Activated T-cell treated with anti-CD3 and anti-CD28 coated beads for 24 hours (primary cell): ENCODE data around the gene COL8A1.
"Not testable (repeated sequence)": the region's sequence is repeated elsewhere in the genome, so short reads cannot be mapped to it uniquely, and the experiment has no call there.

Experiments used
- DNase-seq: peaks from one replicate; pipeline ENCODE4 v3.0.0-alpha.2; 2020; ENCODE audit warnings: low read depth

COL8A1 gene

GRCh38 chr3:99805160-99805559, 166.8 kb downstream of the COL8A1 start:
- no peak for DNase-seq

- peak; percentile 18 for DNase-seq
Measured at GRCh38 chr3:99808163-99808794, 169.9 kb downstream of the COL8A1 start.

DNA sequence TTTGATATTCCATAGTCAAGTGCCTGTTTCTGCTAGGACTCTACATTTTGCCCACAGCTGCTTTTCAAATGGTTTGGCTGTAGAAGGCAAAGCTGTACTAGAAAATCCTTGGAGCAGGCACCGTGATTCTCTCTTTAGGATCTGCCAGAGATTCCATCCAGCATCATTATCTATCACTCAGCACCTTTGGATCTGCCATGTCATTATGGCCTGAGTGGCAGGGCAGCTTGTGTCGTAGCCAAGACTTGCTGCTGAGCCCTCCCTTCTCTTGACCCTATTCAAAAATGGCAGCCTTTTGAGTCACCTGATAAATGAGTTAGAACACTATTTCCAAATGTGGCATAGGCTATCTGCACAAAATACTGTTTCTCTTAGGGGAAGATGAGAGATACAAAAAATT, 171.2 kb downstream of the COL8A1 start:
- no peak for DNase-seq

DNA sequence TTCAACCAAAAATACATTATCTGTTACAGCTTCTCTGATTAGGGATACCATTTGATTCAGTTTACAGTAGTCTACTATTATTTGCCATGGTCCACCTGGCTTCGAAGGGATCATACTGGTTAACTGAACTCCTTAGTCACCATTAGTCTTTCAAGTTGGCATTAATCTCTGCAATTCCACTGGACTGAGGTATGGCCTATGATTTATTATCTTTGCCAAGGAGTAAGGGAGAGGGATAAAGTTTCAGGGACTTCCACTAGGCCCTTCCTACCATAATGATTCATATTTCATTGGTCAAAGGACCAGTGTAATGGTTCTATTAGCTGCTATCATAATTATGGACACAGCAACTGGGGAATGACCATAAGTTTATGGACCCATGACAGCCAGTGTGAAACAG, 172.0 kb downstream of the COL8A1 start:
- DNase-seq, result no peak

DNA sequence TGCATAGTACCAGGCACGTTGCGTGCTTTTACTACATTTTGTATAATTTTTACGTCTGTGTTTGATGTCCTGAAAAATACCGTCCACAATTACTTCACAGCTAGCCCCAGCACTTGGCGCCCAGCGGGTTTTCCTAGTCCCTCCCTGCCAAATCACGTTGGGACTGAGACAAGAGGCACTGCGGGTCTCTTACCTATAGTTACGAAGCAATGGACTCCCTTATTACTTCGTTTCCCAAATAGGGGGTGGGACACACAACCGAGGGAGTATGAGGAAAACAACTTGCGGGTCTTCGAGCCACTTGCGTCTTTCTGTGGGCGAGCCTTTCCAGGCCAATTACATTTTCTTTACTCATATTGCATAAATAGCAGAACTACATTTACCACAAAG, 178.6 kb downstream of the COL8A1 start:
- DNase-seq, result no peak

- peak; percentile 93 for DNase-seq
Measured at GRCh38 chr3:99817437-99818240, 179.2 kb downstream of the COL8A1 start, which contains the start of gene CMSS1. TSS of gene CMSS1 (plus strand) at chr3:99817862.

- DNase-seq, result no peak
Measured at GRCh38 chr3:99818818-99819217, 180.4 kb downstream of the COL8A1 start.

DNA sequence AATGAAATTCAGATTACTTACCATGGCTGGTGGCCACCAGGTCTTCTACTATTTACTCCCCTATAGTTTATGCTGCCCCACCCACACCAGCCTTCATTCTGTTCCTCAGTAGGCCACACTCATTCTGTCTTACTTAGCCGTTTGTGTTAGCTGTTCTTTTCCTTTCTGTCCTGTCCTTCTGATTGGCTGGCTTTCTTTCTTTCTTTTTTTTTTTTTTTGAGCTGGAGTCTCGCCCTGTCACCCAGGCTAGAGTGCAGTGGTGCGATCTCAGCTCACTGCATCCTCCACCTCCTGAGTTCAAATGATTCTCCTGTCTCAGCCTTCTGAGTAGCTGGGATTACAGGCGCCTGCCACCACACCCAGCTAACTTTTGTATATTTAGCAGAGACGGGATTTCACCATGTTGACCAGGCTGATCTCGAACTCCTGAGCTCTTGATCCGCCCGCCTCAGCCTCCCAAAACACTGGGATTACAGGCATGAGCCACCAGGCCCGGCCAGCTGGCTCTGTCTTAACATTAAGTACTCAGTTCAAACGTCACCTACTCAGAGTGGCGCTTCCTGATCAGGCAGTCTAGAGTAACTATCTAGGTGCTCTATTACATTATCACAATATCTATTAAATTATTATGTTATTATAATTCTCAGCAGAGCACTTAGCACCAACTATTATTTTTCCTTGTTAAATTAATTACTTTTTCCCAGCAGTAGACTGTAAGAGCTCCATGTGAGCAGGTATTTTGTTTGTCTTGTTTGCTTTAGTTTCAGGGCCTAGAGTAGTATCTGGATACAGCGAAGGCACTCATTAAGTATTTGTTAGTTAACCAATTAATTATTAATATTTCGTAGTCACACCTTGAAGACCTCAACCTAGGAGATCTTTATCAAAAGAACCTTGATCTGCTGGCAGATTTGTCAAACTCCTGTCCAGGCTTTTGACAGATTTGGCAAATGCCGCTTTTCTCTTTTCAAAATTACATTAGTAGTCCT, 185.6 kb downstream of the COL8A1 start:
- DNase-seq, result no peak

DNA sequence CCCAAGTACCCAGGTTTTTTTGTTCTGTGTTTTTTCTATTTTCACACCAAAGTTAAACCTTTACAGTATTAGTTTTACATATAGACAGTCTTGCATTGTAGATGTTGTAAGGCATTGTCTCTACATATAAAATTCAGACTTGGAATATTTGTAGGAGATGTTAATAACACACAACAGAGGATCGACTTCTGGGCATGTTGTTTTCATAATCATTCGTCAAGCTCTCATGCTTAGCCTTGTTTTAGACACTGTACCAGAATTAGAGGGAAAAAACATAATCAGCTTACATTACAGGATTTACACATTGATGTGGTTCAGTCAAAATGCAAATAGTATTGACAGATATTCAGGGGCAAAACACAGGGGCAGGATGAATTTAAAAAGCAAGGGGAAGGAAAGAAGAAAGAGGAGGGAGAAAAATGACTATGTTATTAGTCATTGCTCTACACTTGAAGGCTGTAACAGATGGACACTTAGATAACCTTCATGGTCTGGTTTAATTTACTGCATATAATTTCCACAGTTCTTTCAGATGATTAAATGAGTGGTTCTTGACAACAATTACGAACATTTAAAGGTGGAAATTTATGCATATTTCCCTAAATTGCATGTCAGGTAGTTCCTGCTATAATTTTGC, 186.7 kb downstream of the COL8A1 start:
- DNase-seq, result no peak

GRCh38 chr3:99829844-99830243, 191.4 kb downstream of the COL8A1 start:
- no peak for DNase-seq

- no peak for DNase-seq
Measured at GRCh38 chr3:99833617-99834205, 195.3 kb downstream of the COL8A1 start.

GRCh38 chr3:99834211-99834957, 196.0 kb downstream of the COL8A1 start:
- no peak for DNase-seq

DNA sequence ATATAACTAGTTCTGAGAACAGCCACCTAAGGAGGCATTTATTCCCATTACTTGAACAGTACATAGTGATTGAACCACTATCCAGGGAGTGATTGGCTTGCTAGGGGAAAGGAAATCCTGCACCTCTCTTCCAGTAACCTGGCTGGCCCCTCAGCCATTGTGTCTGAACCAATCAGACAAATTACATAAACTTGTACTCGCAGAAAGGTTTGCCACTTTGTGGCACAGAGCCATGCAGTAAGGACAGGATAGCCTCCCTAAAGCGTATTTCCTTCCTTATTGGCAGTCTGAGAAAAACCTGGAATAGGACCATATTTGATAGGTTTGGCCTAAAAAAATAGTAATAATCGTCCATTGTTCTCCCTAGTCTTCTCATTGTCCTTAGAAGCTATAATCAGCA, 198.3 kb downstream of the COL8A1 start:
- DNase-seq, result no peak

DNA sequence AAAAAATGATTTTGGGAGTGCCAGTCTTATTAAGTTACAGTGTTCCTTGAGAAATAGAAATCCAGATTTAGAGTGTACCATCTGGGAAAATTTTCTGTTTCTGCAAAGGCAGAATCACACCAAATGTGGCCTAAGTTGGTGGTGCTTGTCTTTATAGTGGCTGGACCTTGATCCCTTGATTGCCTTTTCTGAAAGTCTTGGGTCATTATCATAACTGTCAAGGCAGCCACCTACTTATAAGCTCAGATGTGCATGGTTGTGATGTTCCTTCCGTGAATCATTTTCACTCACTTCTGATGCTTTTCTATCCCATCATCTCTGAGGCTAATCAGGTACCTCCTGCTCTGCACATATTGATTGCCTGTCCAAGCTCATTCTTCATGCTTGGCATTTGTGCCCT, 199.3 kb downstream of the COL8A1 start:
- no peak for DNase-seq

- DNase-seq, result no peak
Measured at GRCh38 chr3:99838755-99839154, 200.4 kb downstream of the COL8A1 start.

DNA sequence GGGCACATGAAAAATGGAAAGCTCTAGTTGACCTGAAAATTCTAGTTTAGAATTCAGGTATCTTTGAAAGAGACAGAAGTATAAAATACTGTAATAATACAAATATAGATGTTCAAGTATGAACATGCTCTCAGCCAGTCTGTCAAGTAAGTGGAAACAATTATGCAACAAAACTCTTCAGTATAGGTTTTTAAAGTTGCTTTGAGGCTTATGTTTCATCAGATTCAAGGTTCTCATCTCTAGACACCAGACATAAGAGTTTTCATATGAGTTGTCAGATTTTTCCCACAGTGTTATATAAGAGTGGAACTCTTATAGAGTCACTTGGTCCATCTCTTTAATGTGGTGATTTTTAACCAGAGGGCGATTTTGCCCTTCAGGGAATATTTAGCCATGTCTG, 201.2 kb downstream of the COL8A1 start:
- DNase-seq, result no peak

DNA sequence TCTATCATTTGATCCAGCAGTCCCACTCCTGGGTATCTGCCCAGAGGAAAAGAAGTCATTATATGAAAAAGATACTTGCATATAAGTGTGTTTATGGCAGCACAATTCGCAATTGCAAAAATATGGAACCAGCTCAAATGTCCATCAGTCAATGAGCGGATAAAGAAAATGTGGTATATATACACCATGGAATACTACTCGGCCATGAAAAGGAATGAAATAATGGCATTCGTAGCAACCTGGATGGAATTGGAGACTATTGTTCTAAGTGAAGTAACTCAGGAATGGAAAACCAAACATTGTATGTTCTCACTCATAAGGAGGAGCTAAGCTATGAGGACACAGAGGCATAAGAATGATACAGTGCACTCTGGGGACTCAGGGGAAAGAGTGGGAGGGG, 203.6 kb downstream of the COL8A1 start:
- DNase-seq, result not testable (repeated sequence)

- no peak for DNase-seq
Measured at GRCh38 chr3:99842826-99843589, 204.6 kb downstream of the COL8A1 start.

DNA sequence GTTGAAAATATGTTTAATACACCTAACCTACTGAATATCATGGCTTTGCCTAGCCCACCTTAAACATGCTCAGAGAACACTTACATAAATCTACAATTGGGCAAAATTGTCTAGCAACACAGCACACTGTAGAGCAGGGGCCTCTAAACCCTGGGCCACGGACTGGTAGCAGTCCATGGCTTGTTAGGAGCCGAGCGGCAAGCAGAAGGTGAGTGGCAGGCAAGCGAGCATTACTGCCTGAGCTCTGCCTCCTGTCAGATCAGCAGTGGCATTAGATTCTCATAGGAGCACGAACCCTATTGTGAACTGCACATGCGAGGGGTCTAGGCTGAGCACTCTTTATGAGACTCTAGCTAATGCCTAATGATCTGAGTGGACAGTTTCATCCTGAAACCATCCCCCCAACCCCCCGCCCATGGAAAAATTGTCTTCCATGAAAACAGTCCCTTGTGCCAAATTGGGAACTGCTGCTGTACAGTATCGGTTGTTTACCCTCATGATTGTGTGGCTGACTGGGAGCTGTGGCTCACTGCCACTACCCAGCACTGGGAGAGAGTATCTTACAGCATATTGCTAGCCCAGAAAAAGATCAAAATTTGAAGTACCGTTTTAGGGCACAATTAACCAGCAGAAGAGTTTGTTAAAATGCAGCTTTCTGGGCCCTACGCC, 205.3 kb downstream of the COL8A1 start:
- DNase-seq, result no peak

DNA sequence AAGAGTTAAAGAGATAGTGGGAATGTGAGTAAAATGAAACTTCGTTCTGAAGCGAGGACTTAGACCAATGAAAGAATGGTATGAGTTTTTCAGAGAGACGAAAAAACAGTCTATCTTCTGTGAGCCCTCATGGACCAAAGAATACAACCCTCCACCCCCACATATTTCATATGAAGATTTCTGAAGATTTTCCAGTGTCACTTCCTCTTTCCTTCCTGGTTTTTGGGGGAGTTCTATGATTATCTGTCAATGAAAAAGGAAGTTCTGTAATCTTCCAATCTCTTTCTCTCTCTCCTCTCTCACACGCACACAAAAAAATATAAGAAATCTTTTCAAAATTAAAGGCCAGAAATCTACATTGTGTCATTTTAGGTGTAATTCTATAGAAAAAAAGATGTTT, 206.9 kb downstream of the COL8A1 start:
- no peak for DNase-seq
